H1 (cell line): Measurements from ENCODE around the gene KIAA1671. TPM values are rescaled to one million over a fixed set of nuclear protein-coding genes. Genes with fewer than 3 reads are reported as not detected.

Experiments used
- CEBPB ChIP-seq: IDR thresholded peaks from 2 replicates; pipeline ENCODE4 v1.6.1; 2012; ENCODE audit warnings: low read depth, low read length
- CHD7 ChIP-seq: fragments of 300-600 bp; sonication (generic); IDR thresholded peaks from 2 replicates; pipeline ENCODE4 v1.7.1; 2012; ENCODE audit warnings: low read length, moderate library complexity, mild to moderate bottlenecking, inconsistent platforms; ENCODE audit not compliant: insufficient replicate concordance
- polyA plus RNA-seq, 7 experiments: library from polyadenylated mRNA; depleted of rRNA in 3 of 7; stranded (reverse) in 5 of 7; unstranded in 2 of 7; fragments of >200 nt in 5 of 7; fragments of 200-250 nt in 2 of 7; gene quantifications; 1 replicate in 5 of 7; 2 replicates in 1 of 7; 4 replicates in 1 of 7; pipeline versions ENCODE4 v1.2.1 to v1.2.3, GENCODE V29; 2011 to 2013; ENCODE audit warnings: missing spikeins in 2 of 7, mixed read lengths in 2 of 7
- total RNA-seq: library from RNA; stranded (reverse); fragmentation: NEBNext Ultra II Directional; extraction: Animal tissue kit (Norgen Biotek cat#: 25700); gene quantifications from 2 replicates; pipeline ENCODE4 v1.2.1, GENCODE V29; 2021

The KIAA1671 gene
- total and polyA plus RNA-seq, 2 of the 8 experiments (the other 6 are each of a cell fraction or from before 2014, with no cell fraction given), result 6.4 to 23.9 TPM

- TF ChIP-seq CHD7, result no peak
- TF ChIP-seq CEBPB, result no peak
Observed at GRCh38 chr22:25159028-25159427, 206.5 kb downstream of the KIAA1671 start (continued).
